HG02885 (cell line): ENCODE data around the gene OR7C1.
"Not testable (repeated sequence)": the region's sequence is repeated elsewhere in the genome, so short reads cannot be mapped to it uniquely, and the experiment has no call there.

ENCODE experiments used
- ATAC-seq: cut with Tn5 transposase; IDR thresholded peaks from one replicate; pipeline ENCODE4 v1.9.1; 2021; ENCODE audit warnings: mild to moderate bottlenecking; ENCODE audit not compliant: unreplicated experiment, poor library complexity

The OR7C1 gene

DNA sequence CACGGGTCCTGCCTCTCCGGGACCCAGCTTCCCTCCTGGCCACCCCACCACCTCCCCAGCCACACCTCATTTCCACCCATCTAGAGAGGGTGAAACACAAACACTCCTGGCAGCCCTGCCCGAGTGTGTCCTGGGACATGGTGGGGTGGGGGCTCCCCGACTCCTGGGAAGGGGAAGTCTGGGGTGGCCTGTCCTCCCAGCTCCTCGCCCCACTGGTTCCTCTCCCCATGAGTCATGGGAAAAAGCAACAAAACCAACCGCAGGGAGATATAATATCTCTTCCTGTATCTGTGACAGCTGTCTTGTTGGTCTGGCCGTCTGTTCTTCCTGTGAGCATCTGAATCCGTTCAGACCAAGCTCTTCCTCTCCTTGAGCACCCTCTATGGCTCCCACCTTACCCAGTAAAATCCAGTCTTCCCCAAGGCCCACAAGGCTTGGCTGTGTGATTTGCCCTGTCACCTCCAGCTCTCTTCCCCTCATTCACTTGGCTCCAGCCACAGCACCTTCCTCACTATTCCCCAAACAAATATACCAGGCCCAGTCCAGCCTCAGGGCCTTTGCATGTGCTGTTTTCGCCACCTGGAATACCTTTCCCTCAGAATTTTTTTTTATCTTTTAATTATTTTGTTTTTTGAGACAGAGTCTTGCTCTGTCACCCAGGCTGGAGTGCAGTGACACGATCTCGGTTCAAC lies 49.7 kb downstream of the OR7C1 start:
- not testable (repeated sequence) for ATAC-seq

DNA sequence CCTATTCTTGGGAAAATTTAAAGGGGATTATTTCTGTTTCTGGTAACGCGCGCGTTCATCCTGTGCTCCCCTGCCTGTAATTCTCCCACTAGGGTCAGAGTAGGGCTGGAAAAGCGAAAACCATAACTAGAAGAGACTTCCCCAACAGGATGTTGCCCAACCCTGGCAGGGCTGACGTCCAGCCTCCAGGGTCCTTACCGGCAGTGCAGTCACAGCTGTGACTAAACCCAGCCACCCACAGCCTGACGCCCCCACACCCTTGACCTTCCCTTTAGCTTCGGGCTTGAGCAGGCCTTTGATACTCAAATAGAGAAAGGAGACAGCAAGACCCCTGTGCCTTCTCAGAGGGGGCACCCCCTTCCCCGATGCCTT lies 50.3 kb downstream of the OR7C1 start:
- not testable (repeated sequence) for ATAC-seq

GRCh38 chr19:14783410-14783998 lies 51.5 kb downstream of the OR7C1 start:
- not testable (repeated sequence) for ATAC-seq

GRCh38 chr19:14782626-14783409 lies 52.2 kb downstream of the OR7C1 start:
- no peak for ATAC-seq

DNA sequence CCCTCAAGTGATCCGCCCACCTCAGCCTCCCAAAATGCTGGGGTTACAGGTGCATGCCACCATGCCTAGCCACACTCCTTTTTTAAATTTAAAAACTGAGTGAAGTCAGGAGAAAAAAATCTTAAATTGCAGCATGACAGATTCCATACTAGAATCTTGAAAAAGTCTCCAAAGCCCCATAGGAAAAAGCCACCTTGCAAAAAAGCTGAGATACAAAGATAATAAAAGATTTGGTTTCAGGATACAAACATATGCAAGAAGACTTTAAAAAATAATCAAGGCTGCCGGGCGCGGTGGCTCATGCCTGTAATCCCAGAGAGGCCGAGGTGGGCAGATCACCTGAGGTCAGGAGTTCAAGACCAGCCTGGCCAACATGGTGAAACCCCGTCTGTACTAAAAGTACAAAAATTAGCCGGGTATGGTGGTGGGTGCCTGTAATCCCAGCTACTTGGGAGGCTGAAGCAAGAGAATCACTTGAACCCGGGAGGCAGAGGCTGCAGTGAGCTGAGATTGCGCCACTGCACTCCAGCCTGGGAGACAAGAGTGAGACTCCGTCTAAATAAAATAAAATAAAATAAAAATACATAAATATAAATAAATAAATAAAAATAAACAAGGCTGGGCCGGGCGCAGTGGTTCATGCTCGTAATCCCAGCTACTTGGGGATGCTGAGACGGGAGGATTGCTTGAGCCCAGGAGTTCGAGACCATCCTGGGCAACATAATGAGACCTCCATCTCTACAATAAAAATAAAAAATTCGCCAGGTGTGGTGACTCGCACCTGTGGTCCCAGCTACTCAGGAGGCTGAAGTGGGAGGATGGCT lies 53.1 kb downstream of the OR7C1 start:
- ATAC-seq, result not testable (repeated sequence)

- not testable (repeated sequence) for ATAC-seq
These were observed 54.3 kb downstream of the OR7C1 start for GRCh38 chr19:14780622-14781225.

- ATAC-seq, result no peak
These were observed 55.8 kb downstream of the OR7C1 start for GRCh38 chr19:14779151-14779550.

GRCh38 chr19:14778110-14778845 lies 56.7 kb downstream of the OR7C1 start, which contains the start of gene ADGRE2:
TSS of gene ADGRE2 (minus strand) at chr19:14778560. CDS start at chr19:14776756, 1,804 bp downstream.
- not testable (repeated sequence) for ATAC-seq

GRCh38 chr19:14777645-14778044 lies 57.3 kb downstream of the OR7C1 start:
- not testable (repeated sequence) for ATAC-seq

DNA sequence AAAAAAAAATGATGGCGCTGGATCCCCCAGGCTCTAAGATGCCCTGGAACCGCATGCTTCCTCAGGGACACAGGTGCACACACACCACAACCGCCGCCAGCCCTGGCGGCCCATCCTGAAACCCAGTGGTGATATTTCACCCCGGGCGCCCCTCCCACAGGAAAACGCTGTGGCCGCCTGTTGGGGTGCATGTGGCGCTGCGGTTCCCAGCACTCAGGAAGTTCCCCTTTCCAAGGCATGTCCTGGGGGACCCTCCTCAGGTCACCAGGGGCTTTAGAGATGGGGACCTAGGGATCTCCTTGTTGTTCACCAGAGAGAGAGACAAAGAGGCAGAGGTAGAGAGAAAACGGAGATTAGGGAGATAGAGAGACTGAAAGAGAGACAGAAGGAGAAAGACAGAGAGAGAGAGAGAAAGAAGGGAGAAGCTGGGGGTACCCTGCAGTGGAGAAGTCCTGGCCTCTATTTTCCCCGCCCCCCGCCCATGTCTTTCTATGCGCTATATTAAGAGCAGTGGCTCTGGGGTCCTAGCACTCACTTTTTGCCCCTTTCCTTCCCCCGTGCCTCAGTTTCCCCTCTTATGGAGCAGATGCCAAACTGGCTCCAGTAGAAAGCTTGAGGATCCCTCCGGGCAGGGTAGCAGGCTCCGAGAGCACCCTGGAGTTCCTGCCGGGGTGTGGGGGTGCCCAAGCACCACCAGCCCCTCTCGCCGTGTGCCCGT lies 59.0 kb downstream of the OR7C1 start:
- no peak for ATAC-seq

- ATAC-seq, result not testable (repeated sequence)
These were observed 59.7 kb downstream of the OR7C1 start for GRCh38 chr19:14775326-14775725.

GRCh38 chr19:14774373-14774772 lies 60.6 kb downstream of the OR7C1 start:
- ATAC-seq, result no peak

DNA sequence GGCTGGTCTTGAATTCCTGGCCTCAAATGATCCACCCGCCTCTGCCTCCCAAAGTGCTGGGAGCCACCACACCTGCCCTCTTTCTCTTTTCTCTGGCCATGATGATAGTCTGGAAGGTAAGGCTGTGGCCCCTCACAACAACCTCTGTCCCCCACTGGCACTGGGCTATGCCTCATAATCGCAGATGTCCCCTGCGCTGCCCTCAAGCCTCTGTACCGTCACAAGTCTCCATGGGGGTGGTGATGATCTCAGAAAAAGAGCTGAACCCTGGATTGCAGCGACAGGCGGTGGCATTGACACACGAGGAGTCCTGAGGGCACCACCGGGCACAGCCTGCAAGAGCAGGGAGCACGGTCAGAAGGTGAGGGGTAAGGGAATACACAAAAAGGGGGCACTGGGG lies 61.3 kb downstream of the OR7C1 start:
- ATAC-seq, result not testable (repeated sequence)

DNA sequence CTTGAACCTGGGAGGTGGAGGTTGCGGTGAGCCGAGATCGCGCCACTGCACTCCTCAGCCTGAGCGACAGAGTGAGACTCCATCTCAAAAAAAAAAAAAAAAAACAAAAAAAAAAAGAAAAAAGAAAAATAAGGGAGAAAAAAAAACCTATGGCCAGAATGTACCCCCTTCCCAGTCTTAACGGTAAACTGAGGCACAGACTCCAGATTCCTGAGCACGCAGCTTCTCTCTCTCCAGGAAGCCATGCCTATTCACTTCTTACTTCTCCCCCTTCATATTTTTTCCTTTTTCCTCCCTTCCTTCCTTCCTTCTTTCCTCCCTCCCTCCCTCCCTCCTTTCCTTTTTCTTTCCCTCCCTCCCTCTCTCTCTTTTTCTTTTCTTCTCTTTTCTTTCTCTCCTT lies 62.0 kb downstream of the OR7C1 start:
- ATAC-seq, result no peak

DNA sequence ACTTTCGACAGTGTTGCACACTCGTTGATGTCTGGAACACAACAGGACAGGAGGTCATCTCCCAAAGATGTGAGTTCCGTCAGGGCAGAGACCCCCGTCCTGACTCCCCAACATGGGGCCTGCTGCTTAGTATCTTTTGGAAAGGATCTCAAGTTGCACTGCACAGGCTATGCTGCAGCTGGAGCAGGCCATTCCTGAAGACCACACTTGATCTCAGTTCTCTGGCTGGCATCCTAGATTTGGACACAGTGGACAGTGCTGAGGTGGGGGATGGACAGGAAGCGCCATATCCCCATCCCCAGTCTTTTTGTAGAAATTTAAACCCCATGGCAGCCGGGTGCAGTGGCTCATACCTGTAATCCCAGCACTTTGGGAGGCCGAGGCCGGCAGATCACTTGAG lies 62.5 kb downstream of the OR7C1 start:
- no peak for ATAC-seq

- ATAC-seq, result no peak
These were observed 63.8 kb downstream of the OR7C1 start for GRCh38 chr19:14770944-14771839.

DNA sequence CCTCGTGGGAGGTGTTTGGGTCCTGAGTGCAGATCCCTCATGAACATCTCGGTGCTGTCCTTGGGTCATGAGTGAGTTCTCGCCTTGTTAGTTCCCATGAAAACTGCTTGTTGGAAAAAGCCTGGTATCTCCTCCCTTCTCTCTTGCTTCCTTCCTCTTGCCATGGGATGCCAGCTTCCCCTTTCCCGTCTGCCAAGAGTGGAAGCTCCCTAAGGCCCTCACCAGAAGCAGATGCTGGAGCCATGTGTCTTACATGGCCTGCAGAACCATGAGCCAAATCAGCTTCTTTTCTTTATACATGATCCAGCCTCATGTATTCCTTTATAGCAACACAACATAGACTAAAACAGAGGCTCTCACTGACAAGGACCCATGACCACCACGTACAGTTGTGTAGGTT lies 64.8 kb downstream of the OR7C1 start:
- no peak for ATAC-seq

- ATAC-seq, result no peak
These were observed 65.8 kb downstream of the OR7C1 start for GRCh38 chr19:14769201-14769600.
